HG03460 (cell line): ENCODE data around the gene LUC7L2.
A peak's percentile ranks its signal among the peaks of the same experiment; 100 is the strongest.
"Not testable (repeated sequence)": the region's sequence is repeated elsewhere in the genome, so short reads cannot be mapped to it uniquely, and the experiment has no call there.

Source experiments
- ATAC-seq: cut with Tn5 transposase; IDR thresholded peaks from one replicate; pipeline ENCODE4 v1.9.1; 2021; ENCODE audit not compliant: unreplicated experiment

The LUC7L2 gene

DNA sequence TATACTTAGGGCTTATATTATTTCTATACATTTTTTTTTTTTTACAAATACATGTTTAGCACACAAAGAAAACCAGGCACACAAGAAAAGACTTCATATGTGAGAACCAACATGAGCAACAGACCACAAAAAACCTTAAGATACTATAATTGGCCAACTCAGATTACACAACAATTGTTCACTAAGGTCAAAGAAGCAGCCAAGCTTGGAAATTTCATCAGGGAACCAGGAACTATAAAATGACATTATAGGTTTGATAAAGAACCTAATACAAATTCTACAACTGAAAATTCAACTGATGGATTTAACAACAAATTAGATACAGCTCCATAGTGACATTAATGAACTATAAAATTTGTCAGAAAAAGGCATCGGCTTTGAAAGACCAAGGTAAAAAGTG, 4.4 kb upstream of the LUC7L2 start:
- no peak for ATAC-seq

DNA sequence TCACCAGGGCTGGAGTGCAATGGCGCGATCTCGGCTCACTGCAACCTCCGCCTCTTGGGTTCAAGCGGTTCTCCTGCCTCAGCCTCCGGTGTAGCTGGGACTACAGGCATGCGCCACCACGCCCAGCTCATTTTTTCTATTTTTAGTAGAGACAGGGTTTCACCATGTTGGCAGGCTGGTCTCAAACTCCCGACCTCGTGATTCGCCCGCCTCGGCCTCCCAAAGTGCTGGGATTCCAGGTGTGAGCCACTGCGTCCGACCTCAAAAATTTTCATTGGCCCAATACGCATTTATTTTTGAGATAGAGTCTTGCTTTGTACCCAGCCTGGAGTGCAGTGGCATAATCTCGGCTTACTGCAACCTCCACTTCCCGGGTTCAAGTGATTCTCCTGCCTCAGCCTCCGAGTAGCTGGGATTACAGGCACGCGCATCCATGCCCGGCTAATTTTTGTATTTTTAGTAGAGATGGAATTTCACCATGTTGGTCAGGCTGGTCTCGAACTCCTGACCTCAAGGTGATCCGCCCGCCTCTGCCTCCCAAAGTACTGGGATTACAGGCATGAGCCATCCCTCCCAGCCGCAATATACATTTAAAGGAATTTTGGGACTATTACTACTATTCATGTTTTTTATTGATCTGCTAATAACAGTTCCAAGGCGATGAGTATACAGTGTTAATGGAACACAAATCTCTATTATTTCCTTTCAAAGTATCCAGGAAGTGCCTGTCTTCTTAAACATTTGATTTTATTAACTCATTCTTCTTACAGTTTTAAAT, 1.8 kb upstream of the LUC7L2 start:
- not testable (repeated sequence) for ATAC-seq

- ATAC-seq: peak; percentile 12
Observed at GRCh38 chr7:139358541-139359365, 941 bp upstream of the LUC7L2 start.

DNA sequence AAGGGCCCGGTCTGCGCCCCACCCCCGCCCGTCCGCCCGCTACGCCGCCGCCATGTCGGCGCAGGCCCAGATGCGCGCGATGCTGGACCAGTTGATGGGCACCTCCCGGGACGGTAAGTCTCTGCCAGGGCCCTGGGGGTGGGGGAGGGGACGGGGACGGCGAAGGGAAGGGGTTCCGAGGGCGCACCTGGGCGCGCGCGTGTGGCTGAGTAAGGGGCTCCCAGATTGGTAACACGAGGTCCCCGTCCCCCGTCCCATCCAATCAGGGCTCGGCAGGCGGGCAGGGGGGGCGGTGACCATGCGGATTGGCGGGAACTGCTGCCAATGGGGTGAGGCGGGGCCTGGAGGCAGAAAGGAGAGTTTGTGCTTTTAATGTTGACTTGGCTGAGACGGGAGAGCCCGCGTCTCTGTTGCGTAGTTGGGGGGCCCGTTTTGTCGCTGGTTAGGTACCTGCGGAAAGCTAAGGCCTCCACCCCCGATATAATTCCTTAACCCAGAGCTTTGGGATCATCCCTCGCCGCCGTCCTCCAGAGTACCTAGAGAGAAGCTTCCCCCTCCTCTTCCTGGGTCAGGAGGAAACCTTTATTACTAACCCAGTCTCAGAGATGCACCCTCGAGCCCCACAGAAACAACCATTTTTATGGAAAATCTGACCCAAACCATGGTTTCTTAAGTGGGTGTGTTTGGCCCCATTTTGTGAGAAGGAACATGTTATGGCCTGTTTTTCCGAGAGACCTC, 685 bp downstream of the LUC7L2 start:
- peak; percentile 77 for ATAC-seq

GRCh38 chr7:139360948-139361307, 1.2 kb downstream of the LUC7L2 start:
- ATAC-seq: no peak

DNA sequence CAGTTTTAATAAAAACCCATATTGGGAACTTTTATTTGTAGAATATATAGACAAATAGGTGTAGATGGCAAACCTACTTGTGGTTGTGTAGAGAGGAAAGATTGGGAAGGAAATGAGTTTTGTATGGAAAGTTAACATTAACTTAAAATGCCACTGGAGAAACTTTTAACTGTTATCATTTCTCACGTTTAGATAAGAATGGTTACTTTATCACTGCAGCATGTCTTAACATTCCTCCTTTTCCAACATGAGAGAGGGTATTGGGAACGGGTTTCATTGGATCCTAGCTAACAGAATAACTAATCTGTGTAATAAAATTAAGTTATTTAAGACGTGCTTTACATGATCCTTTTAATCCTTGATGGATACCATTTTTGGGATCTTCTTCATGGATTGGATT, 1.8 kb downstream of the LUC7L2 start:
- ATAC-seq: no peak

GRCh38 chr7:139362302-139362701, 2.6 kb downstream of the LUC7L2 start:
- ATAC-seq: no peak

DNA sequence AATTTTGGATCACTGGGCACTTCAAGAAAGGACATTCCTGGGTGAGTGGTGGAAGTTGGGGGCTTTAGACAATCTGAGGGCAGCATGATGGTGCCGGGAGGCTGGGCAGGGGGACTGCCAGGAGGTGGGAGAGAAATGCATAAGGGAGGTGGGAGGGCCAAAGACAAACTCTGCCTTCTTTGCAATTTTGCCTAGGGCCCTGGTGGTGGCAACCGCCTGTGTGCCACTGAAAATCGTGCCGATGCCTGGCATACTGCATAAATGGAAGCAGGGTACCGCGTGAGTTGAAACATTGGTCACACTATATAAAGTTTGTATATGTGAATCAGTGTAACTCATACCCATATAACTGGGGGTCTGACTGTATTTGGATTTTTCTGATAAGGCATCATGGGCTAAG, 3.3 kb downstream of the LUC7L2 start:
- ATAC-seq: no peak

GRCh38 chr7:139365336-139365735, 5.6 kb downstream of the LUC7L2 start:
- ATAC-seq: no peak

DNA sequence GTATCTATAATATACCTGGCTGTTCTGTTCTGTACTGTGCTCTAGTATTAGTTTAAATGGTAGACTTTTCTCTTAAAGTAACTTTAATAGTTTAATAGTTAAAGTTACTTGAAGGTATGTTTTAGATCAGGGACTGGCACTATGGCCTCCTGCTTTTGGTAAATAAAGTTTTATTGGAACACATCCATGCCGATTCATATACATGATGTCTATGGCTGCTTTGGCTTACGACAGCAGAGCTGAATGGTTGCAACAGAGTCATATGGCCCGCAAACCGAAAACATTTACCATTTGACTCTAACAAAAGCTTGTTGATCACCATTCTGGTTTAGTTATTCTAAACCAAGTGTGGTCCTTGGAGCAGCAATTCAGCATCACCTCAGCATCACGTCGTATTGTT, 6.7 kb downstream of the LUC7L2 start:
- no peak for ATAC-seq

GRCh38 chr7:139367438-139368155, 7.9 kb downstream of the LUC7L2 start:
- no peak for ATAC-seq

DNA sequence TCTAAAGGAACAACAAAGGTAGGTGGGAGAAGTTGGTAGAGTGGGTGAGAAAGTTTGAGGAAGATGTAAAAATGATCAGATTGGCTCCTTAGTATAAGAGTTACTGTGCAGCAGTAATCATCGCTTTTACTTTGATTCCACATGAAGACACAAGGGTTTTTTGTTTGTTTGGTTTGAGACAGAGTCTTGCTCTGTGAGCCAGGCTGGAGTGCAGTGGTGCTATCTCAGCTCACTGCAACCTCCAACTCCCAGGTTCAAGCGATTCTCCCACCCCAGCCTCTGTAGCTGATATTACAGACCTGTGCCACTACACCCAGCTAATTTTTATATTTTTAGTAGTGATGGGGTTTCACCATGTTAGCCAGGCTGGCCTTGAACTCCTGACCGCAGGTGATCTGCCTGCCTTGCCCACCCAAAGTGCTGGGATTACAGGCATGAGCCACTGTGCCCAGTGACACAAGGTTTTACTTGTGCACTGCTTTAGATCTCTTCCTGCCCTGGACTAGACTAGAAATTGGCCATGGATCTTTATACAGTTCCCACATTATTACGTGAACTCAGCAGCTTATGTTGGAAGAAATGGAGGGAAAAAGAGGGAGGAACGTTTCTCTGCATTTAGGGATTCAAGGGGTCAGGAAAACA, 10.7 kb downstream of the LUC7L2 start:
- ATAC-seq: no peak

- no peak for ATAC-seq
Observed at GRCh38 chr7:139370943-139371313, 11.2 kb downstream of the LUC7L2 start.

DNA sequence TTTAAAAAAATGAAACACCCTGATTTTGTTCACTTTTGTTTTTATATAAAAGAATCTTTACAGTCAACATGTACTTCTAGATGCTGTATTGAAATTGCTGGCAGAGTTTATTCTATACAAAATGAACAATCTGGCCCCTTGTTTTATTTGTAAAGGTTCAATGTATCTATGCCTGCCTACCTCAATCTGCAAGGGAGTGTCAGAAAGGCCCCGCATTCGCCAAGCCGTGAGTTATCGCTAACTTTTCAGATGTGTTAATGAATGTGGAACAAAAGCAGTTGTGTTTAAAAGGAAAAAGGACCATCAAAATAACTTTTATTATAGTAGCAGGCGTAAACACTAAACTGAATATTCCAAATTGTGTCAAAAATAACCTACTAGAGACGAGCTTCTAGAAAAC, 14.6 kb downstream of the LUC7L2 start:
- no peak for ATAC-seq

DNA sequence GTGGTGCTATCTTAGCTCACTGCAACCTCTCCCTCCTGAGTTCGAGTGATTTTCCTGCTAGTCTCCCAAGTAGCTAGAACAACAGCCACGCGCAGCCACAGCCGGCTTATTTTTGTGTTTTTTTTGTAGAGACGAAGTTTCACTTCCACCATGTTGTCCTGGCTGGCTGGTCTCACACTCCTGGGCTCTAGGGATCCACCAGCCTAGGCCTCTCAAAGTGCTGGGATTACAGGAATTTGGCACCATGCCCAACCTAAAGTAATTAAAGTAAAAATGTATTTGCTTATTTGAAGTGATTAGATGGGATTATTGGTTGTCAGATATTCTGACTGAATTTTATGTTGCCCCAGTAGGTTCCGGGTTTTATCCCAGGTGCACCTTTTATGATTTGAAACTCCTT, 22.7 kb downstream of the LUC7L2 start:
- no peak for ATAC-seq

- ATAC-seq: no peak
Observed at GRCh38 chr7:139384611-139385010, 24.9 kb downstream of the LUC7L2 start.

GRCh38 chr7:139387594-139387993, 27.9 kb downstream of the LUC7L2 start:
- no peak for ATAC-seq

DNA sequence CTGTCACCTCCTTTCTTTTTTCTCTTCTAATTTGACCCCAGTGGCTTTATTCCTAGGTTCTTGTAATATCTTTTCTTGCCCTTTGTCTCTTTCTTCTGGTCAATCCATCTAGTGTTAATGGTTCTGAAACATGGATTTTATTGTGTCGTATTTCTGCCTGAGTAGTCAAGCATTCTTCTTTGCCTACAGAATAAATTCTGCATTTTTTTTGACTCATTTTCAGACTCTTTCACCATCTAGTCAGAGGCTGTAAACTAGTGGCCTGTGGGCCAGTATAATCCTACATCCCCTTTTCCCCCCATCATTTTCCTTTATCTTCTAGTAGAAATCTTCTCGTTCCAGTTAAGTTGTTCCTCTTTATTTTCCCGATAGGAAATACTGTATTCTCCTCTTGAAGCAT, 29.4 kb downstream of the LUC7L2 start:
- ATAC-seq: no peak

DNA sequence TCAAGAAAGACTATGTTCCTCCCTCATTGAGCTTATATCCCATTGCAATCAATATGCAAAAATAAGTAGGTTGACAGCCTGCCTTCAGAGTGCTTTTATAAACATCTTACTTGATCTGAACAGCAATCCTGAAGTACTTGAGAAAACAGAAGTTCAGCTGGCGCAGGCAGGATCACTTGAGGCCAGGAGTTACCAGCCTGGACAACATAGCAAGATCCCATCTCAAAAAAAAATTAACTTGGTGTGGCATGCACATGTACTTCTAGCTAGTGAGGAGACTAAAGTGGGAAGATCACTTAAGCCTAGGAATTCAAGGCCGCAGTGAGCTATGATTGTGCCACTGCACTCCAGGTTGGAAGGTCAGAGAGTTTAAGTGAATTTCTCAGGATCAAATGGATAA, 30.1 kb downstream of the LUC7L2 start:
- ATAC-seq: no peak

DNA sequence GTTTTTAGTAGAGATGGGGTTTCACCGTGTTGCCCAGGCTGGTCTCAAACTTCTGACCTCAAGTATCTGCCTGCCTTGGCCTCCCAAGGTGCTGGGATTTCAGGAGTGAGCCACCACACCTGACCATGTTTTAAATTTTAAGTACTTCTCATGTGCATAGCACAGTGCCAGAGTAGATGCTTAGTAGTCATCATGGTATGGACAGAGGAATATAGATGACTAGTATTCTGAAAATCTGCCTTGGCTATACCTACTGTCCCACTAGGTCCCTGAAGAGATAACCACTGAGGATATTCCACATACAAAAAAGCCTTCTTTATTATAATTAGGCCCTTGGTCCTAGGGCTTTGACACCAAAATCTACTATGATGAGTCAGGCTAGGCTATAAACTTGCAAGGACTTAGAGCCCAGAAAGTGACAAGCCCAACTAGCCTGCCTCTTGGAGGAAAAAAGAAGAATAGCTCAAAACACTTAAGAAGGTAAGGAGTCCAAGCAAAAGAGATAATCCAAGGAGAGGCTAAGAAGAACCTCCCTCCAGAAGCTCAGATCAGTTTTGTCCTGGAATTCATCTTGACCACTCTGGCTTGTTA, 34.0 kb downstream of the LUC7L2 start:
- no peak for ATAC-seq
